Stimulated activated CD8-positive, alpha-beta memory T cell treated with anti-CD3 and anti-CD28 coated beads, Interleukin-2, amount 100 ng/mL, for 48 hours (primary cell): ENCODE measurements around the gene THOC3.
"Not testable (repeated sequence)": the region's sequence is repeated elsewhere in the genome, so short reads cannot be mapped to it uniquely, and the experiment has no call there.

Experiments used
- DNase-seq, 2 donors: peaks; one replicate each; pipeline ENCODE4 v3.0.0-alpha.2; 2020; ENCODE audit warnings: low read depth in 2 of 2

The THOC3 gene

GRCh38 chr5:175967471-175968372 lies at the start of gene THOC3:
Gene THOC3, minus strand, starts transcription at chr5:175968315. Its CDS starts 107 bp downstream, at chr5:175968208.
- DNase-seq, result peak; percentile 47 to 67

- DNase-seq, result not testable (repeated sequence)
Observed at GRCh38 chr5:176017324-176017723, 49.2 kb upstream of the THOC3 start.

- DNase-seq, result not testable (repeated sequence)
Observed at GRCh38 chr5:176014360-176014759, 46.2 kb upstream of the THOC3 start.

GRCh38 chr5:176011088-176011487 lies 43.0 kb upstream of the THOC3 start:
- not testable (repeated sequence) for DNase-seq

GRCh38 chr5:176010202-176010601 lies 42.1 kb upstream of the THOC3 start:
- not testable (repeated sequence) for DNase-seq

- DNase-seq, result not testable (repeated sequence)
Observed at GRCh38 chr5:176007220-176007619, 39.1 kb upstream of the THOC3 start.

- not testable (repeated sequence) for DNase-seq
Observed at GRCh38 chr5:176006819-176007218, 38.7 kb upstream of the THOC3 start.

- not testable (repeated sequence) for DNase-seq
Observed at GRCh38 chr5:175997979-175998378, 29.9 kb upstream of the THOC3 start.

GRCh38 chr5:175997495-175997894 lies 29.4 kb upstream of the THOC3 start:
- not testable (repeated sequence) for DNase-seq

- not testable (repeated sequence) for DNase-seq
Observed at GRCh38 chr5:175996791-175997190, 28.7 kb upstream of the THOC3 start.

- not testable (repeated sequence) for DNase-seq
Observed at GRCh38 chr5:175995506-175995905, 27.4 kb upstream of the THOC3 start.

GRCh38 chr5:175979371-175979995 lies 11.4 kb upstream of the THOC3 start:
- not testable (repeated sequence) for DNase-seq

GRCh38 chr5:175968381-175968780 lies 266 bp upstream of the THOC3 start:
- not testable (repeated sequence) for DNase-seq

GRCh38 chr5:175962329-175962728 lies 5.8 kb downstream of the THOC3 start:
- DNase-seq, result not testable (repeated sequence)

GRCh38 chr5:175960228-175960627 lies 7.9 kb downstream of the THOC3 start:
- not testable (repeated sequence) for DNase-seq

- not testable (repeated sequence) for DNase-seq
Observed at GRCh38 chr5:175958515-175958914, 9.6 kb downstream of the THOC3 start.

- DNase-seq, result not testable (repeated sequence)
Observed at GRCh38 chr5:175954107-175954506, 14.0 kb downstream of the THOC3 start.

GRCh38 chr5:175952810-175953209 lies 15.3 kb downstream of the THOC3 start:
- DNase-seq, result not testable (repeated sequence)

- not testable (repeated sequence) for DNase-seq
Observed at GRCh38 chr5:175951339-175951969, 16.7 kb downstream of the THOC3 start.

- not testable (repeated sequence) for DNase-seq
Observed at GRCh38 chr5:175948329-175949108, 19.6 kb downstream of the THOC3 start.

- not testable (repeated sequence) for DNase-seq
Observed at GRCh38 chr5:175943253-175943652, 24.9 kb downstream of the THOC3 start.
